ENCODE measurements around the gene NOTCH1. TPM values are rescaled to one million over a fixed set of nuclear protein-coding genes. Genes with fewer than 3 reads are reported as not detected.

Gene NOTCH1
- total RNA-seq, 2 donors from 2014 or later: 23.4 to 24.2 TPM

DNA sequence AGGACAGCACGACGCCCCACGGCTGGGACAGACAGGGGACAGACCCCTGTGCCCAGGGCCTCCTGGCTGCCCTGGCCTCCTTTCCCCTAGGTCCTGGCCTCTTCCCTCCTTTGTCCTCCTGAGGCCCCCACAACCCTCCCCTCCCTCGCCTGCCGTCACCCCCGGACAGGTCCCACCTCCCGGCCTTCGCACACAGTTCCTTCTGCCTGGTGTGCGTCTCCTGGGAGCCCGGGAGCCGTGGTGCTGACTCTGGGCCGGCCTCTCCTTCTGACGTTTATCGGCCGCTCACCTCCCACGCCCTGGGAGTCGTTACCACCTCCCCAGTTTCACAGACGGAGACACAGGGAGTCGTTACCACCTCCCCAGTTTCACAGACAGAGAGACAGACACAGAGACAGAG is 25.1 kb upstream of the NOTCH1 start:
- Histone ChIP-seq H3K9me3 (ENCODE audit: control insufficient read depth, low read length) (no peaks in the 10 kb centered on the region), H3K27ac (ENCODE audit: low read depth, low read length) (peak overlapping the region; percentile 93), H3K36me3 (ENCODE audit: control insufficient read depth, insufficient read depth, low read length) (no peaks in the 10 kb centered on the region), H3K27me3 (ENCODE audit: control insufficient read depth, insufficient read depth, low read length, poor library complexity, severe bottlenecking) (no peaks in the 10 kb centered on the region), H3K4me3 (ENCODE audit: low read length) (peak overlapping the region; percentile 73), H3K4me1 (ENCODE audit: control insufficient read depth, insufficient read depth, low read length) (peaks cover 34% of the 10 kb centered on the region), H3K9ac (ENCODE audit: extremely low read depth, low read length, poor library complexity, severe bottlenecking) (peak overlapping the region; percentile 47)
- TF ChIP-seq CTCF (conservative IDR thresholded peaks at IDR 0.05): no peak
- no peaks in the 10 kb centered on the region for H3K9me3 Mint-ChIP-seq
- H3K4me1 Mint-ChIP-seq: peaks cover 36% of the 10 kb centered on the region
- no peak for DNase-seq
- H3K27ac Mint-ChIP-seq: peak overlapping the region; percentile 94
- 79 to 80% methylated on average over 1 to 19 of the region's 19 CpGs for WGBS, 2 experiments (ENCODE audit: insufficient coverage in 1 of 2, insufficient read length in 1 of 2)
- no peaks in the 10 kb centered on the region for H3K36me3 Mint-ChIP-seq (ENCODE audit: low read depth)
- H3K4me3 Mint-ChIP-seq: no peak overlapping the region
- H3K27me3 Mint-ChIP-seq (ENCODE audit: insufficient read depth): peaks cover 1% of the 10 kb centered on the region

GRCh38 chr9:136570191-136570845 is 24.5 kb upstream of the NOTCH1 start:
- DNase-seq: no peak
- Histone ChIP-seq H3K9me3 (ENCODE audit: control insufficient read depth, low read length) (no peaks in the 10 kb centered on the region), H3K9ac (ENCODE audit: extremely low read depth, low read length, poor library complexity, severe bottlenecking) (peak overlapping the region; percentile 47), H3K27ac (ENCODE audit: low read depth, low read length) (peak overlapping the region; percentile 93), H3K27me3 (ENCODE audit: control insufficient read depth, insufficient read depth, low read length, poor library complexity, severe bottlenecking) (no peaks in the 10 kb centered on the region), H3K4me1 (ENCODE audit: control insufficient read depth, insufficient read depth, low read length) (peaks cover 34% of the 10 kb centered on the region), H3K36me3 (ENCODE audit: control insufficient read depth, insufficient read depth, low read length) (no peaks in the 10 kb centered on the region), H3K4me3 (ENCODE audit: low read length) (no peak overlapping the region)
- TF ChIP-seq CTCF (conservative IDR thresholded peaks at IDR 0.05): no peak
- Mint-ChIP-seq H3K4me1 (peaks cover 35% of the 10 kb centered on the region), H3K27me3 (ENCODE audit: insufficient read depth) (peaks cover under 1% of the 10 kb centered on the region), H3K4me3 (no peak overlapping the region), H3K27ac (no peak overlapping the region), H3K36me3 (ENCODE audit: low read depth) (no peaks in the 10 kb centered on the region), H3K9me3 (no peaks in the 10 kb centered on the region)
- 86 to 92% methylated on average over 11 to 18 of the region's 18 CpGs for WGBS, 2 experiments (ENCODE audit: insufficient coverage in 1 of 2, insufficient read length in 1 of 2)

GRCh38 chr9:136569526-136570148 is 23.8 kb upstream of the NOTCH1 start:
- Mint-ChIP-seq H3K4me1 (peaks cover 36% of the 10 kb centered on the region), H3K4me3 (no peak overlapping the region), H3K27ac (peak overlapping the region; percentile 5), H3K9me3 (no peaks in the 10 kb centered on the region), H3K27me3 (ENCODE audit: insufficient read depth) (no peaks in the 10 kb centered on the region), H3K36me3 (ENCODE audit: low read depth) (no peaks in the 10 kb centered on the region)
- Histone ChIP-seq H3K27ac (ENCODE audit: low read depth, low read length) (no peak overlapping the region), H3K9me3 (ENCODE audit: control insufficient read depth, low read length) (no peaks in the 10 kb centered on the region), H3K27me3 (ENCODE audit: control insufficient read depth, insufficient read depth, low read length, poor library complexity, severe bottlenecking) (no peaks in the 10 kb centered on the region), H3K9ac (ENCODE audit: extremely low read depth, low read length, poor library complexity, severe bottlenecking) (no peak overlapping the region), H3K36me3 (ENCODE audit: control insufficient read depth, insufficient read depth, low read length) (no peaks in the 10 kb centered on the region), H3K4me1 (ENCODE audit: control insufficient read depth, insufficient read depth, low read length) (peaks cover 34% of the 10 kb centered on the region), H3K4me3 (ENCODE audit: low read length) (no peak overlapping the region)
- WGBS, 2 experiments (ENCODE audit: insufficient coverage in 1 of 2, insufficient read length in 1 of 2): 95 to 100% methylated on average over 5 to 10 of the region's 10 CpGs
- DNase-seq: no peak
- TF ChIP-seq CTCF (conservative IDR thresholded peaks at IDR 0.05): no peak

All from endodermal cell (in vitro differentiated cells).